SU-DHL-6 (cell line): ENCODE results near the gene HDGF.

ENCODE experiments used
- EZH2phosphoT487 ChIP-seq: fragments of 200-600 bp; sonication (generic), shearing (Covaris generic); conservative IDR thresholded peaks from 2 replicates; pipeline ENCODE4 v1.6.1; 2018; ENCODE audit warnings: mild to moderate bottlenecking, antibody characterized with exemption, low read length, moderate library complexity, mixed read lengths
- TF ChIP-seq, protein P1 (sequence below): fragments of 200-600 bp; sonication (generic); IDR thresholded peaks from one replicate; pipeline ENCODE4 v1.5.1; 2017; ENCODE audit warnings: antibody characterized with exemption, mild to moderate bottlenecking, low read length, moderate library complexity; ENCODE audit not compliant: insufficient read depth, poor library complexity, severe bottlenecking

DNA sequence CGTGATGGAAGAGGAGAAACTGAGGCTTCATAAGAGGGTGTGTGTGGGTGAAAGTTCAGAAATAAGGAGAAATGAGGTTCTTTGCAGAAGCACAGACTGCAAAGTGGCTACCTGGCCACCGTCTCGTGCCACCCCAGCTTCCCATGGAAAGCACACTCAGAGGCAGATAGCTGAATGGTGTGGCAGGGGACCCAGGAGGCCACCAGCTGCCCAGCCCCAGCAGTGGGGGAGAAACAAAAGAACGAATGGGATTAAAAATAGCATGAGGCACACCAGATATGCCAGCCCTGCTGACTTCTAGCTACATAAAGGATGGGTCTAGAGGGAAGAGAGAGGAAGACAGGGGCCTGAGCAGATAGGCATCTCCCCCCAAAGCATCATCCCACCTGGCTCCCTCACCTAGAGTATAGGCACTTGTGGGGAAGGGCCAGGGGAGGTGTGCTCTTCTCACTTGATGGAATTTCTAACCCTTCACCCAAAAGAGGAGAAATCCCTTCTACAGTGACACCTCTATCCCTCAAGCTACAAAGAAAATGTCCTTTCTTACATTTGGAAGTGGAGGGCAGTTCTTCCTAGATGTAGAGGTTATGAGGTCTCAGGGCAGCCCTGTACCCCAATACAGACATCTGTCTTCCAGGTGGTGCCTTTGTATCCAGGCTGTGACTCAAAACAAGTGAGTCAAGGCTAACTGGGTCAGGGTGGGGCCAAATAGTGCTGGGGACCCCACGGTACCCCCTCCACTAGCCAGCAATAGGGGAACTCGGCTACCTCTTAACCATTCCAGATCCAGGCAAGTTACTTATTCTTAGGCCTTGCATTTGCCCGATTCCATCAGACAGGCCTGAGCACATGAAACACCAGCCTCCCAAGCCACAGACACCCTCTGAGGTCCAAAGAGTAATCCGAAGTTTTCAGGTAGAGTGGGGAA, 3.5 kb downstream of the HDGF start:
- TF ChIP-seq, protein P1, sequence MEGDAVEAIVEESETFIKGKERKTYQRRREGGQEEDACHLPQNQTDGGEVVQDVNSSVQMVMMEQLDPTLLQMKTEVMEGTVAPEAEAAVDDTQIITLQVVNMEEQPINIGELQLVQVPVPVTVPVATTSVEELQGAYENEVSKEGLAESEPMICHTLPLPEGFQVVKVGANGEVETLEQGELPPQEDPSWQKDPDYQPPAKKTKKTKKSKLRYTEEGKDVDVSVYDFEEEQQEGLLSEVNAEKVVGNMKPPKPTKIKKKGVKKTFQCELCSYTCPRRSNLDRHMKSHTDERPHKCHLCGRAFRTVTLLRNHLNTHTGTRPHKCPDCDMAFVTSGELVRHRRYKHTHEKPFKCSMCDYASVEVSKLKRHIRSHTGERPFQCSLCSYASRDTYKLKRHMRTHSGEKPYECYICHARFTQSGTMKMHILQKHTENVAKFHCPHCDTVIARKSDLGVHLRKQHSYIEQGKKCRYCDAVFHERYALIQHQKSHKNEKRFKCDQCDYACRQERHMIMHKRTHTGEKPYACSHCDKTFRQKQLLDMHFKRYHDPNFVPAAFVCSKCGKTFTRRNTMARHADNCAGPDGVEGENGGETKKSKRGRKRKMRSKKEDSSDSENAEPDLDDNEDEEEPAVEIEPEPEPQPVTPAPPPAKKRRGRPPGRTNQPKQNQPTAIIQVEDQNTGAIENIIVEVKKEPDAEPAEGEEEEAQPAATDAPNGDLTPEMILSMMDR: no peak
- TF ChIP-seq EZH2phosphoT487: no peak
